ENCODE results near the gene CKAP4. TPM values are rescaled to one million over a fixed set of nuclear protein-coding genes. Genes with fewer than 3 reads are reported as not detected.

CKAP4 gene
- total and polyA plus RNA-seq, 2 of the 13 experiments (the other 11 are each of a cell fraction or from before 2014, with no cell fraction given) = 39.2 to 70.2 TPM

DNA sequence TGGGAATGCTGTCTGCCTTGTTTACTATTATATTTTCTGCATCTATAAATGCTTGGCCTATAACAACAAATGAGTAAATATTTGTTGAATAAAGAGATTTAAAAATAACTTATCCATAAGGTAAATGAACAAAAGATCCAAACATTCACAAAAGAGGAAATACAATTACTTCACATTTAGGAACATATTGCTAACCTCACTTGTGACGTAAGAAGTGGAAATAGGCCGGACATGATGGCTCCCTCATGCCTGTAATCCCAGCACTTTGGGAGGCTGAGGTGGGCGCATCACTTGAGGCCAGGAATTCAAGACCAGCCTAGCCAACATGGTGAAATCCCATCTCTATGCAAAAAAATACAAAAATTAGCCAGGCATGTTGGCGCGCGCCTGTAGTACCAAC lies 25.7 kb upstream of the CKAP4 start:
- WGBS (ENCODE audit: low lambda C conversion rate) = over 99% methylated on average over 6 of the region's 6 CpGs
- in situ Hi-C loops (cut with HindIII; ENCODE audit: extremely low pct_ligation_motif_present, low pct_unique_long_range_greater_than_20kb) = no loop called here
- no peaks in the 10 kb centered on the region for H3K79me2 ChIP-seq (ENCODE audit: insufficient read depth, low read length)

More for the DNA sequence above, 25.7 kb upstream of the CKAP4 start:
- no TSS peak for BruUV-seq (replicated peaks)
- ATAC-seq (no peak), FAIRE-seq (no peak), DNase-seq (ENCODE audit: low spot score) (no peak)
- Histone ChIP-seq H3K4me2 (ENCODE audit: low read depth, low read length) (peak overlapping the region; percentile 76; the same call in 1 of the 2 replicates), H3K27me3 (ENCODE audit: control insufficient read depth in 1 of 2, insufficient read depth in 2 of 2, low read length in 2 of 2) (peaks cover 2 to 7% of the 10 kb centered on the region in 2 experiments; a peak in 2 of 5 replicates), H3K4me3 (replicated peaks in 1 of 3; ENCODE audit: insufficient read depth in 1 of 3, low read depth in 2 of 3, low read length in 3 of 3) (no peak overlapping the region), H2AFZ (ENCODE audit: low read length) (no peak overlapping the region), H3K27ac (ENCODE audit: extremely low read length, insufficient read depth, low read length) (peak overlapping the region; percentile 83), H3K9me3 (ENCODE audit: low read length) (no peaks in the 10 kb centered on the region), H3K36me3 (replicated peaks in 1 of 2; ENCODE audit: control insufficient read depth in 1 of 2, insufficient read depth in 2 of 2, low read length in 2 of 2) (no peaks in the 10 kb centered on the region), H3K9ac (ENCODE audit: insufficient read depth, low read depth, low read length) (no peak overlapping the region), H4K20me1 (ENCODE audit: insufficient read depth, low read length) (no peaks in the 10 kb centered on the region), H3K4me1 (ENCODE audit: insufficient read depth, low read length) (peaks cover 57% of the 10 kb centered on the region)
- TF ChIP-seq PPARG (CRISPR knock-in tag; conservative IDR thresholded peaks at IDR 0.05) = no peak
- no peak for TF ChIP-seq FLYWCH1 (CRISPR knock-in tag; IDR thresholded peaks at IDR 0.05)
- no peak for TF ChIP-seq FOXK1 (CRISPR knock-in tag; IDR thresholded peaks at IDR 0.05; ENCODE audit: borderline replicate concordance, low read depth)
- no peak for TF ChIP-seq ZSCAN21 (CRISPR knock-in tag; IDR thresholded peaks at IDR 0.05; ENCODE audit: borderline replicate concordance)
- TF ChIP-seq PRMT3 (CRISPR knock-in tag; IDR thresholded peaks at IDR 0.05; ENCODE audit: borderline replicate concordance, low read depth) = no peak
- TF ChIP-seq E2F5 (CRISPR knock-in tag; conservative IDR thresholded peaks at IDR 0.05) = no peak
- TF ChIP-seq ZNF713 (CRISPR knock-in tag; IDR thresholded peaks at IDR 0.05) = no peak
- TF ChIP-seq, protein P1, sequence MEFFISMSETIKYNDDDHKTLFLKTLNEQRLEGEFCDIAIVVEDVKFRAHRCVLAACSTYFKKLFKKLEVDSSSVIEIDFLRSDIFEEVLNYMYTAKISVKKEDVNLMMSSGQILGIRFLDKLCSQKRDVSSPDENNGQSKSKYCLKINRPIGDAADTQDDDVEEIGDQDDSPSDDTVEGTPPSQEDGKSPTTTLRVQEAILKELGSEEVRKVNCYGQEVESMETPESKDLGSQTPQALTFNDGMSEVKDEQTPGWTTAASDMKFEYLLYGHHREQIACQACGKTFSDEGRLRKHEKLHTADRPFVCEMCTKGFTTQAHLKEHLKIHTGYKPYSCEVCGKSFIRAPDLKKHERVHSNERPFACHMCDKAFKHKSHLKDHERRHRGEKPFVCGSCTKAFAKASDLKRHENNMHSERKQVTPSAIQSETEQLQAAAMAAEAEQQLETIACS (CRISPR knock-in tag; IDR thresholded peaks at IDR 0.05) = no peak
- intact Hi-C loops (cut with micrococcal nuclease; ENCODE audit: unreplicated experiment) = no loop called here
- CTCF ChIA-PET (ENCODE audit: low intra/inter-chr PET ratio, low total read pairs) = no interaction called here
- POLR2A ChIA-PET = interaction anchor here (1.6 to 1.7 kb wide), 2 partner anchors 11 to 28 kb away, joined by 5 to 7 read pairs; no protein-coding TSS in a partner anchor

Measured in HepG2 (cell line).